ENCODE results near the gene ALDH7A1. TPM values are rescaled to one million over a fixed set of nuclear protein-coding genes. Genes with fewer than 3 reads are reported as not detected.

Gene ALDH7A1
- total RNA-seq, 1 experiment from 2014 or later = 27.2 TPM

Small RNA genes within 50 kb of the gene (small RNA-seq; reads per million reads assigned to genes)
- gene RNU6-290P = 0 reads per million in 2 experiments

Other genes with a start within 250 kb of the ALDH7A1 start
- not detected in 2 replicates for gene GRAMD2B, start 171.8 kb downstream of the ALDH7A1 start, total RNA-seq (2014; rRNA removed; shearing (Covaris generic))
- gene PHAX, start 5.7 kb upstream of the ALDH7A1 start, total RNA-seq (2014; rRNA removed; shearing (Covaris generic)) = 46.8 and 62.6 TPM in 2 replicates
- gene LMNB1, start 181.9 kb upstream of the ALDH7A1 start, total RNA-seq (2014; rRNA removed; shearing (Covaris generic)) = 60.0 and 67.1 TPM in 2 replicates

Measured in NCI-H460 (cell line).